IMR-90 (cell line): ENCODE data around the gene DEDD2. TPM values are rescaled to one million over a fixed set of nuclear protein-coding genes. Genes with fewer than 3 reads are reported as not detected.
A peak's percentile ranks its signal among the peaks of the same experiment; 100 is the strongest.

Source experiments
- CHD1 ChIP-seq: IDR thresholded peaks from 2 replicates; pipeline ENCODE4 v1.6.1; 2012; ENCODE audit warnings: low read depth, low read length, improper control_type of control experiment
- USF2 ChIP-seq: fragments of 150-350 bp; IDR thresholded peaks from 2 replicates; pipeline ENCODE4 v1.6.1; 2017; ENCODE audit warnings: mild to moderate bottlenecking, antibody characterized with exemption, low read length, low read depth
- polyA plus RNA-seq, 3 experiments: library from polyadenylated mRNA; depleted of rRNA; stranded (reverse); fragments of >200 nt; gene quantifications; 2 replicates each; pipeline ENCODE4 v1.2.3, GENCODE V29; 2012; ENCODE audit warnings: low replicate concordance in 1 of 3
- total RNA-seq: library from RNA; depleted of rRNA; stranded (reverse); fragments of >200 nt; gene quantifications from 2 replicates; pipeline ENCODE4 v1.2.3, GENCODE V29; 2012

DEDD2 gene
- total and polyA plus RNA-seq, 2 of the 4 experiments (the other 2 are of a cell fraction) = 8.2 to 21.0 TPM

- TF ChIP-seq USF2 (peak; percentile 94), CHD1 (peak; percentile 13; the same call in 1 of the 2 replicates)
Observed at GRCh38 chr19:42219812-42220750, 2.6 kb upstream of the DEDD2 start, which contains the start of gene ZNF526 (continued).
